ENCODE results near the gene MED13L. TPM values are rescaled to one million over a fixed set of nuclear protein-coding genes. Genes with fewer than 3 reads are reported as not detected.

Gene MED13L
- total RNA-seq, 1 donor from 2014 or later, result 39.8 TPM

GRCh38 chr12:116196752-116197718 lies 80.5 kb downstream of the MED13L start:
- FAIRE-seq (no peak), DNase-seq (ENCODE audit: low read depth) (no peak)
- Histone ChIP-seq H3K27me3 (ENCODE audit: control insufficient read depth, insufficient read depth, low read length) (no peaks in the 10 kb centered on the region), H3K4me3 (ENCODE audit: low read depth, low read length) (no peak overlapping the region), H3K36me3 (ENCODE audit: control insufficient read depth, insufficient read depth, low read length) (no peaks in the 10 kb centered on the region)
- no peak for TF ChIP-seq CTCF (IDR thresholded peaks at IDR 0.05; ENCODE audit: insufficient read depth, low read length, severe bottlenecking)

- Histone ChIP-seq H3K36me3 (ENCODE audit: control insufficient read depth, insufficient read depth, low read length) (no peaks in the 10 kb centered on the region), H3K27me3 (ENCODE audit: control insufficient read depth, insufficient read depth, low read length) (no peaks in the 10 kb centered on the region), H3K4me3 (ENCODE audit: low read depth, low read length) (no peak overlapping the region)
- no peak for FAIRE-seq
- no peak for DNase-seq (ENCODE audit: low read depth)
- no peak for TF ChIP-seq CTCF (IDR thresholded peaks at IDR 0.05; ENCODE audit: insufficient read depth, low read length, severe bottlenecking)
Observed at GRCh38 chr12:116196226-116196625, 81.3 kb downstream of the MED13L start.

DNA sequence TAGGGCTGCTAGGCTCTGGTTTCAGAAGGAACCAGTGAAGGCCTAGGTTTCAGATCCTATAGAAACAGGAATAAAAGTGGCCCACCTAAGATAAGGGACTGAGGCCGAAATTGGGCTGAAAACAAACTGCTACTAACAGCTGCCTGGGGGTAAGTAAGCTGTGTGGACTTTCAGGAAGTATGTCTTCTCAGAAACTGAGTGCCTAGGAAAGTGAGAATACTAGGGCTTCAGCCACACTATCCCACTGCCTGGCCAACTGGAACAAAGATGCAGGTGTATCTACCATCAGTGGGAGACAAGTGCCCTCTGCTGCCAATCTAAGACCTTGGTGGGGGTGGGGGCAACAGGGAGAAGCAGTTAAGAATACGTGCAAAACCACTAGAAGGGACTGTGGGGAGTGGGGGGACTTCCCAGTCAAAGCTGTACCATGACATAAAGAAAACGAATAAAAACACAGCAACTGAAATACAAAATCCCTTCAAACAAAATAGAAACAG lies 82.5 kb downstream of the MED13L start:
- FAIRE-seq, result no peak
- Histone ChIP-seq H3K27me3 (ENCODE audit: control insufficient read depth, insufficient read depth, low read length) (no peaks in the 10 kb centered on the region), H3K4me3 (ENCODE audit: low read depth, low read length) (no peak overlapping the region), H3K36me3 (ENCODE audit: control insufficient read depth, insufficient read depth, low read length) (no peaks in the 10 kb centered on the region)
- DNase-seq (ENCODE audit: low read depth), result no peak
- TF ChIP-seq CTCF (IDR thresholded peaks at IDR 0.05; ENCODE audit: insufficient read depth, low read length, severe bottlenecking), result no peak

GRCh38 chr12:116189692-116190091 lies 87.8 kb downstream of the MED13L start:
- H3K27me3 ChIP-seq (ENCODE audit: control insufficient read depth, insufficient read depth, low read length), result no peaks in the 10 kb centered on the region
- no peak for TF ChIP-seq CTCF (IDR thresholded peaks at IDR 0.05; ENCODE audit: insufficient read depth, low read length, severe bottlenecking)
- no peak overlapping the region for H3K4me3 ChIP-seq (ENCODE audit: low read depth, low read length)
- FAIRE-seq (no peak), DNase-seq (ENCODE audit: low read depth) (no peak)
- no peaks in the 10 kb centered on the region for H3K36me3 ChIP-seq (ENCODE audit: control insufficient read depth, insufficient read depth, low read length)

DNA sequence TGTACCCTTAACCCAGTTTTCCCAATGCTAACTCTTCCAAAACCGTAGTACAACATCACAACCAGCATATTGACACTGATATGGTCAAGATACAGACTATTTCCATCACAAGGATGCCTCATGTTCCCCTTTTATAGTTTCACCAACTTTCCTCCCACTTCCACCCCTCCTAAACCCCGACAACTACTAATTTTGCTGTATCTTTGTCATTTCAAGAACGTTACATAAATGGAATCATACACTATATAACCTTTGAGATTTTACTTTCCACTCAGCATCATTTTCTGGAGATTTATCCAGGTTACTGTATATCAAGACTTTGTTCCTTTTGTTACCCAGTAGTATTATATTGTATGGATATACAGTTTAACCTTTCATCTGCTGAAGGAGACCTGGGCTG lies 88.9 kb downstream of the MED13L start:
- no peaks in the 10 kb centered on the region for H3K27me3 ChIP-seq (ENCODE audit: control insufficient read depth, insufficient read depth, low read length)
- no peaks in the 10 kb centered on the region for H3K36me3 ChIP-seq (ENCODE audit: control insufficient read depth, insufficient read depth, low read length)
- FAIRE-seq (no peak), DNase-seq (ENCODE audit: low read depth) (no peak)
- TF ChIP-seq CTCF (IDR thresholded peaks at IDR 0.05; ENCODE audit: insufficient read depth, low read length, severe bottlenecking), result no peak
- no peak overlapping the region for H3K4me3 ChIP-seq (ENCODE audit: low read depth, low read length)

Data from bronchial epithelial cell (primary cell).